GM18511 (cell line): ENCODE measurements around the gene CAMTA1.

Experiments
- ATAC-seq: cut with Tn5 transposase; IDR thresholded peaks from one replicate; pipeline ENCODE4 v1.9.1; 2021; ENCODE audit warnings: mild to moderate bottlenecking, moderate library complexity; ENCODE audit not compliant: unreplicated experiment

CAMTA1 gene

DNA sequence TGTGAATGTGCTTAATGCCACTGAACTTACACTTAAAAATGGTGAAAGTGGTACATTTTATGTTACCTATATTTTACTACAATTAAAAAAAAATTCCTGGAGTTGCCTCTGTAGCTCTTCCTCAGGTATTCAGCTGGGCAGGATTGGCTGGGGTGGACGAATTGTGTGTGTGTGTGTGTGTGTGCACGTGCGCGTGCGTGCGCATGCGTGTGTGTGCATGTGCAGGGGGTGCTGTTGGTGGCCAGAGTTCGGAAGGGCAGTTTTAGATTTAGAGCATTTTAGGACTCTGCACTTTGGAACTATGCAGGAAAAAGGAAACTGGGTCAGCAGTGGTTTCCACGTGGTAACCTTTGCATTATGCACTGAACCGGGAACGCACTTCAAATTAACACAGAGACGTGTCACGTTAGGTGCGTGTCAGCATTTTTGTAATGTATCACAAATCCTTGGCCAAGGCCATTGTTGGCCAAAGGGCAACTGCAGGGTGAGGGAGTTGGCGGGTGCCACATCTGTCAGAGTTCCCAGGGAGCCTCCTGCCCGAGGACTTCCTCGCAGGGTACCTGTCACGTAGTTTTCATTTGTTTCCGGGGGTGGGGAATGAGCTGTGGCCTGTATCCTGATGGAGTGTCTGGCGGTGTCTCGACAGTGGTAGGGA, 312.8 kb downstream of the CAMTA1 start:
- no peak for ATAC-seq

DNA sequence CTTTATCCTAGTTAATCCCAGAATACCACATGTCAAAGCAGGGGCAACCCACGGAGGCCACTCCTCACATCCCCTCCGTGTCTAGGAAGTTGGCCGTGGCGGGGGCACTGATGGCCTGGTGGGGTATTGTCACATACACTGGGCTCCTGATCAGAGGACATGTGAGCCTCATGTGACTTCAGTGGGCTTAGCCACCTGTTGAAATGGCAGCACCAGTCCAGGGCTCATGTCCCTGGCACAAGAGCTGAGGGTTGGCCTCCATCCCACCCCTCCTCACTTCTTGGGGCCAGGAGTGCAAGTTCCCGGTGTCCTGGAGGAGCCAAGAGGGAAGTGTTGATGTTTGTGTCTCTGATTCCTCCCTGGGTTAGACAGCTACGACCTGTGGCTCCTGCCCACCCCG, 313.4 kb downstream of the CAMTA1 start:
- no peak for ATAC-seq

DNA sequence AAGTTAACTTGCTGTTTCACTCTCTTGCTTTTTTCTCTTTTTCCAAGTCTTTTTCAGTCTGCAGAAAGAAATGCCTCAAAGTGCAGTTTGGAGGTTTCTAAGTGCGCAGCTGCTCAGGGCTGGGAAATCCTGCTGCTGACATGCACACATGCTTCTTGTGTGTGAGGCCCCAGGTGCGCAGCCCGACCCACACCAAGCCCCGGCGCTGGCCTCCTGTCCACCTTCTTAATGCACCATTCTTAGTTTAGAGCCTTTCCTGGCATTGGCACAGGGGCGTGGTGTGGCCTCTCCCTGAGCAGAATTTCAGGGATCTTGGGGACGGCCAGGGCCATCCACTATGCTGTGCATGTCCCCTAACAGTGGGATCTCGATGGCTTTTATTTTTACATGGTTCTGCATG, 315.2 kb downstream of the CAMTA1 start:
- no peak for ATAC-seq

DNA sequence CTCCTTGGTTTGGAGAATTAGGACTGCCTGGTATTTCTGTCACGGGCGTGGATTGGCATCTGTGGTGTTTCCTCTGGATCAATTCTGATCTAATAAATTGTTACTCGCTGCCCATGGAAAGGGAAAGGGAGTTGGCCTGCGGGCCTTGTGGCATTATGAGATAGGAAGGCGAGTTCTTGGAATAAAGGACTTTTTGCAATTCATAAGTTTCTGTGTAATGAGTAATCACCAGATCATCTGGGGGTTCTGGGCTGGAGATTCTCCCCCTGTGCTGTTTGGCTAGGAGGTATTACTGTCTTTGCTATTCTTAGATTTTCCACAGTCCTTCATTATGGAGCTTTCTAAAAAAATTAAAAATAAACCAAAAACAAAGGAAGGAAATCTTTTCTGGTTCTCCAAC, 315.9 kb downstream of the CAMTA1 start:
- ATAC-seq: no peak

DNA sequence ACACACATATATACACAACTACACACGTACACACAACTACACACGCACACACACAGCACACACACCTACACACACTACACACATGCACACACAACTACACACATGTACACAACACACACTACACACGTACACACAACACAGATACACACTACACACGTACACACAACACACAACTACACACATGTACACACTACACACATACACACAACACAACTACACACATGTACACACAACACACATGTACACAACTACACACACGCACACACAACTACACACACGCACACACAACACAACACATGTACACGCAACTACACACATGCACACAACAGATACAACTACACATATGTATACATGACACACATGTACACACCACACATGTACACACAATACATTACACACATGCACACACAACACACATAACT, 318.1 kb downstream of the CAMTA1 start:
- no peak for ATAC-seq

DNA sequence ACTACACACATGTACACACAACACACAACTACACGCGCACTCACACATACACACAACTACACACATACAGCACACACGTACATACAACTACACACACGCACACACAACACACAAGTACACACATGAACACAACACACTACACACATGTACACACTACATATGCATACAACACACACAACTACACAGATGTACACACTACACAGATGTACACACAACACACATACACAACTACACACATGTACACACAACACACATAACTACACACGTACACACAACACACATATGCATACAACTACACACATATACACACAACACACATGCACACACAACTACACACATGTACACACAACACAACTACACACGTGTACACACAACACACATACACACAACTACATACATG, 318.6 kb downstream of the CAMTA1 start:
- no peak for ATAC-seq

DNA sequence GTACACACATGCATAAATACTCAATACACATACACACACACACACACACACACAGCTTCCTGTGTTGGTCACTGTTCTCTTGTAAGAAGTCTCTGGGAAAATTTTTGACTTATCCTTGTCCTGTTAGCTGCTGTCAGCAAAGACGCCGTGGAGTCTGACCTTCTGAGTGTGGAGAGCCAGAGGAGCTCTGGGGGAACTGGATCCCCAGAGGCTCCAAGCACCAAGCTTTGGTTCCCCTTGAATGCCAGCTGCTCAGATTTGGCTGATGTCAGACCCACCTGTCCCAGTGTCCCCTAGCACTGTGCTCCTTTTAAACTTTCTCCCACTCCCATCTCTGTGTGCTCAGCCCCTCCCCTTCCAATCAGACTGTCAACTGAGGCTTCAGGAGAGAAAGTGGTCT, 319.1 kb downstream of the CAMTA1 start:
- no peak for ATAC-seq

DNA sequence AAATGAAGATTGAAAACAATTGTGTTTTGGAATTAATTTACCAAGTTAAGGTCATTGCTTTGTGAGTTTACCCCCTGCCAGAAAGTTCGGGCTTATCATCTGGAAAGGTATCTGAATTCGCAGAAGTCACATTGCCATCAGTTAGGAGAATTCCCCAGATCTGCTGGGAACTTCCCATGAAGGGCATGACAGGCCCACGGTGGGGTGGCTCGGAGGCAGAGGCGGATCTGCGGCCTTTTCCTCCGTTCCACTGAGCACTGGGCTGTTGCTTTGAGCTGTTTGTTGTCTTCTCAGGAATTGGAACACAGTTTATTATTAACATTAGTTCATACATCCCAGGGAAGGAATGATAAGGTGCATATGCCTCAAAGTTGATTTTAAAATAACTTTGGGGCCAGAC, 320.0 kb downstream of the CAMTA1 start:
- no peak for ATAC-seq

DNA sequence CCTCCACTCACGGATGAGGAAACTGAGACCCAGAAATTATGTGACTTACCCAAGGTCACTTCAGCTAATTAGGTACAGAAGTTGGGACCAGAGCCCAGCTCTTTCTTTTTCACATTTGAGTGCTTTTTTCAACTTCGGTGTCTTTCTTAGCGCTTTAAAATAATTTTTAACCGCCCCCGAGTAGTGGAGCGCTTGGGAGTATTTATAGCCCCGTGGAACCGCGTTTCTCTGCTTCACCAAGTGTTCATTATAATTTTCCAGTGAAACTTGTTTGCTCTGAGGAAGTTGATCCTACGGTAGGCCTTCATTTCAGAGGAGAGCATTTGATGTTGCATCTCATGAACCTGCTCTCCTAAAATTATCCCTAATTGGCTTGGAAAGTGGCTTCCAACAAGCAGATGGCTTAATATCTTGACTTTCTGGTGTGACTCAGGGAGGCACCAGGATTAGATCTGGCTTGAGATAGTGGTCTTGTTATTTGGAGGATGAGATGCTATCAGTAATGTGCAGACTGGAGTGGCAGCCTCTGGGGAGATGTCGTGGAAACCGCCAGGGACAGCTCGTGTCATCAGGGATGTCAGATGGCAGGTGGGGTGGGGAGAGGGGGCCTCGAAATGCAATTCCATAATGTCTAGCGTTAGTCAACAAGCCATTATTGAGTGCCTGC, 321.3 kb downstream of the CAMTA1 start:
- no peak for ATAC-seq

DNA sequence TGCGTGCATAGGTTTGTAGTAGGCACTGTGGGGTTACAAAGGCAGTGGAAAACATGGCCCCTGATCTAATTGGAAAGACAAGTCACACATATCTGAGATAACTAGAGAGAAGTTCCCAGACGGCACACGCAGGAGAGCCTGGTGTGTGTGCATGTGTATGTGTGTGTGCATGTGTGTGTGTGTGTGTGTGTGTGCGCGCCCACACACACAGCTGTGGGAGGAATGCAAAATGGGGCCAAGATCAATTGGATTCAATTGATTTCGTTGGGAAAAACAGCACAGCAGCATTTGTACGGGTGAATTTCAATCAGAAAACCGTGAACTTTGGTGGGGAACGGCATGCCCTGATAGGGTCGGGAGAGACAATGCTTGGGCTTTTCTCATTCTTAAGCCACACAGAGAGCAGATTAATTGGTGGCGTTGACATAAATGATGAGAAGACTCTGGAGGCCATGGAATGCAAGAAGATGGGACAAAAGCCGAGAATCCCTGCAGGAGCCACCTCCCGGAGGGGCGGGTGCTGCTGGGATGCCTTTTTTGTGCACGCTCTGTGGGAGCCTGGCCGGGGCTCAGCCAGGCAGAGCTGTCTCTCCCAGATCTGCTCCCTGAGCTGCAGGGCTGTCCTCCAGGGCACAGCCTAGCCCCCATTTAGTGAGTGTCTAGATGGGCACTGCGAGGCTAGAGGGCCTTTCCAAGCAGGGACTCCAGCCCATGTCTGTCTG, 322.0 kb downstream of the CAMTA1 start:
- no peak for ATAC-seq

DNA sequence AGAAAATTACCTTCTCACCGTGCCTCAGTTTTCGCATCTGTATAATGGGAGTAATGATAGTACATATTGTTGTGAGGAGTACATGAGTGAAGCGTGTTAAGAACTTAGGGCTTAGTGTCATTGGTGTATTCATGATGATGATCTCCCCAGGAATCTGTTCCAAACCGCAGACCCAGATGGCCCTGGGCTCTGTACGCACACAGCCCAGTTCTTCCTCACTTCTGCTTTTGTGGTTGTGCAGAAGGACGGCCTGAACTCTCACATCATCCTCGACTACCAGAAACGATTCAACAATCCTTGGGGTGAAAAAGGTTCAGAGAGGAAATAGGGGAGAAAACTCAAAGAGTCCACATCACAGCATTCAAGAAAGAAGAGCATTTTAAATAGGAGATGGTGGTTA, 323.0 kb downstream of the CAMTA1 start:
- ATAC-seq: no peak

DNA sequence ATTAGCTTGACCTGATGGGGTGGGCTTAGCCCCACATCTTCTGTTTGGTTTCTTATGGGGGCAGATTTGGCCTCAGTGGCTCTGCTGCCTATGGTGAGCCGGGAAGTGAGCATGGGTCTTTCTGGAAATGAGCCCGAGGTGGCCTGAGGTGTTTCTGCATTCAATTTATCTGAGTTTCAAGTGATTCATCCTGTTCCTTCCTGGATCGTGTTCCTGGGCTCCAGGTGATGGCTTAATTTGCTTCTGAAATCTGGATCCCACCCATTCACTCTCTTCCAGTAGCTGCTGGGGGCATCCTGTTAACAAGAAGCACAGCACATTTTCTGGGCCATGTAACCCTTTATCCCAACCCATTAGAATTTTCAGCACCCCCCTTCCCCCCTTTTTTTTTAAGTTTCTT, 324.6 kb downstream of the CAMTA1 start:
- ATAC-seq: no peak

DNA sequence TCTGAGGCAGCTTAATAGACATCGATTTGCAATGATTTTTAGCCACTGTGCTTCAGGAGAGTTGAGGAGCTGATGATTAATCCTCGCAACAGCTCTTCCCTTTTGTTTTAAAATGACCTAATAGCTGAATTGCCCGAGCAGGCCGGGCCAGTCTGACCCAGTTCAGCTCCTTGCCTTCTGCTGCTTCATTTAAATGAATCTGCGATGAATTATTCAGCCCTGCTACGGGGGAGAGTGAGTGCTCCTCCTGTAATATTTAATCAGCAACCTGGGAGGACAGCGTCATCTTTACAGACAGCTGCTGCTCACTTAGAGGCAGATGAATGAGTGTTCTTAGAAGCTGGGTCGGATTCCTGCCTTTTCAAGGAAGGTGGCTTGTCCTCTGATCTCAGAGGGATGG, 325.1 kb downstream of the CAMTA1 start:
- no peak for ATAC-seq

DNA sequence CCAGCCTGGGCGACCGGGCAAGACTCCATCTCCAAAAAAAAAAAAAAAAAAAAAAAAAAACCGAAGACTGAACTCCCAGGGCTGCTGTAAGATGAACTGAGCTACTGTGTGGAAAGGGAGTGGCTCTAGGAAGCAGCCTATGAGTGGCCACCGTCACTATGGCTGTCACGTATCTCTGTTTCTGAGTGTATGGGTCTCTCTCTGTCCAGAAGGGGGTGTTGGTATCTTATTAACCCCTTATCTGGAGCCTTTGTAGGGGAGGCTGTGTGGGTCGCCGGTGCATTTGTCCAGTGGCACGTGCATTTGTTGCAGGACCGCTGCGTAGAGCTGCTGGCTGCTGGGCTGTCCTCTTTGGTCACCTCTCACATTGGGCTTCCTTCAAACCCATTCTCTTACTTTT, 326.6 kb downstream of the CAMTA1 start:
- no peak for ATAC-seq

DNA sequence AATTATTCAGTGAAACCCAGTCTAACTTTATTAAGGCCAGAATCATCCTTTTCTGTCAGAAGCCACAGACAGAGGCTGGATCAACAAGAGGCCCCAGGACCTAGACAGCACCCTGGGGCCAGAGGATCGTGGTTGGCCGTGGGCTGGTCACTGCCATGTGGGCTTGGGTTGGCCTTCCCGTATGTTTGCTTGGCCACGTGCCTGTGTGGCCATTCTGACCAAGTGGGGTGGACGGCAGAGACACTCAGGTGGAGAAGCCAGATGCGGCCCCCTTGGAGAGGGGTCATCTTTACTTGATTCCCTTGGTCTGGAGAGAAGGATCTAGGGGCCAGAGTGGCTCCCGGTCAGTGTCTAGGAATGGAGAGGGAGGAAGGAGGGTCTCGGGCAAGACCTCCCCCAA, 327.9 kb downstream of the CAMTA1 start:
- ATAC-seq: no peak

DNA sequence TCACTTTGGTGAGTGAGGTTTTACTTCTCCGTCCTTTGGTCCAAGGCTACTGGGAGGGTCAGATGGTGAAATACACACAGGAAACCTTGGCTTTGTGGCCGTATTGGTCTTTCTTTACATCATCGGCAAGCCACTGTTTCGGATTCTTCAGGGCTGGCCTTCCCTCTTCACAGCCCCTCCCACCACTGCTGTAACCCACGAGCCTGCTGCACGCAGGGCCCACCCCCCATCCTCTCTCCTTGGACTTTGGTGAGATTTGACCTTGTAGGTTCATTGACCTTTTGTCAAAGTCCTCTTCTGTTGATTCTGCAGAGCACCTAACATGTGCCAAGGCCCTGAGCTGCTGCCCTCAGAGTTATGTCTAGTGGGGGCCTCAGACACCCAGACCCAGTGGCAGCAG, 328.6 kb downstream of the CAMTA1 start:
- ATAC-seq: no peak

DNA sequence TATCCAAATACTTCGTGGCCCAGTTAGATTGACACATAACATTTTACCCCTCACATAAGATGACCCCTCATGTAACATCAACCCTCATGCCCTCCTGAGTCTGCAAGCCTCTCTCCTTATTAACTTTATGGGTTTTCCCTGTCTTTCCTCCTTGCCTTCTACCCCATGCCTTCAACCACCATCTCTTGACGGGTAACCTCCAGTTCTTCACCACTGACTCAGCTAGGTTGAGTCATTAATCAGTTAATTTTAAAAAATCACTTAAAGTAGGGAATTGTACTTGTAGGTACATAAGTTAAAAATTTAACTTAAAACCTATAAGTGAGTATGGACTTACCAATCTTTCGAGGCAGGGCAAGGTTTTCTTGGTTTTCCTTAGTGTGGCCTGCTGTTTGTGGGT, 330.7 kb downstream of the CAMTA1 start:
- no peak for ATAC-seq

DNA sequence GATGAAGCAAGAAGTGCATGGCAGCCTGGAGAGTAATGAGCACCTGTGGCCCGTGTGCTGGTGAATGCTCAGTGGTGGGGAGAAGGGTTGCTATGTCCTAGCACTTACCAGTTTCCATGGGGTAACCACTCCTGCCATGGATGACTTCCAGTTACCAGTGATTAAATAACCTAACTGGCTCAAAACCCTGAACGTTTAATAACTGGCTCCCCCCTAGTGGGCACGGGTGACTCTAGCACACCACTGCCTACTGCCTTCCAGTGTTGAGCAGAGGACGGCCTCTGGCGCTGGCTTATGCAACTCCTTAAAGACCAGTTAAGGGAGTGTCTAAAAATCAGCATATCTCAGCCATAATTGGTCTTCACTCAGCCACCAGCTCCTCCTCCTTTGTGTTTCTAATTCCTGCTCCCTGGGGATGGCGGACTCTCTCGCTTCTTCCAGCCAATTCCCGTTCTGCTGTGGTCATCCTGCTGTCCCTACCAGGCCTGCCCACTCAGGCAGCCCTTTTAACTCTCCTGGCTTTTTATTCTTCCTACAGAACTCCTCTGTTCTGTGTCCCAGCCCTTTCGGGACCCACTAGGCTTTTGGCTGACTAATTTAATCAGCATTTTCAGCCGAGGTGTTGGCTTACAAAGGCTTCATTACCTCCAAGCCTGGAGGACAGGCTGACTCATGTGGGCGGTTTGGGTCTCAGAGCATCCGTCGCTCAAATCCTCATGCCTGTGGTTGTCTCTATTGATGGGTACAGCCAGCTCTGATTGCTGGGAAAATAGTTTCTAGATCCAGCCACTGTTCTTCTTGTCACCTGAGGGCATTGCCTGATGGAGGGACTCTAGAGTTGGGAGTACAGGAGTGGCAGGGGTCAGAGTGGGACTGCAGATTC, 332.4 kb downstream of the CAMTA1 start:
- ATAC-seq: no peak

DNA sequence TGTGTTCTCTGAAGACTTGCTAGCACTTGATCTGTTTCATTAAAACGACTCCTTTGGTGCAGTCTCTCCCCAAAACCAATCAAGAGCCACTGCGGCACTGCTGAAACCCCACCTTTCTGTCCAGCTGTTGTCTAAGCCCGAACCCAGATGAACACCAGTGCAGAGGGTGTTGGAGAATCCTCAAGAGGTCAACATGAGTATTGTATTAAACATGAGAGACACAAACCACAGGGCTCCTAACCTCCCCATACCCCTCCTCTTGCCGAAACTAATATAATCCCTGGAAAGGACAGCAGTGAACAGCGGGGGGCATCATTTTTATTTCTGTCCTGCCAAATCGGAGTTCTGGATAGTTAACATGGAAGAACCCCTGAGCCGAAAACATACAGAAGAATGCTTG, 333.9 kb downstream of the CAMTA1 start:
- no peak for ATAC-seq

DNA sequence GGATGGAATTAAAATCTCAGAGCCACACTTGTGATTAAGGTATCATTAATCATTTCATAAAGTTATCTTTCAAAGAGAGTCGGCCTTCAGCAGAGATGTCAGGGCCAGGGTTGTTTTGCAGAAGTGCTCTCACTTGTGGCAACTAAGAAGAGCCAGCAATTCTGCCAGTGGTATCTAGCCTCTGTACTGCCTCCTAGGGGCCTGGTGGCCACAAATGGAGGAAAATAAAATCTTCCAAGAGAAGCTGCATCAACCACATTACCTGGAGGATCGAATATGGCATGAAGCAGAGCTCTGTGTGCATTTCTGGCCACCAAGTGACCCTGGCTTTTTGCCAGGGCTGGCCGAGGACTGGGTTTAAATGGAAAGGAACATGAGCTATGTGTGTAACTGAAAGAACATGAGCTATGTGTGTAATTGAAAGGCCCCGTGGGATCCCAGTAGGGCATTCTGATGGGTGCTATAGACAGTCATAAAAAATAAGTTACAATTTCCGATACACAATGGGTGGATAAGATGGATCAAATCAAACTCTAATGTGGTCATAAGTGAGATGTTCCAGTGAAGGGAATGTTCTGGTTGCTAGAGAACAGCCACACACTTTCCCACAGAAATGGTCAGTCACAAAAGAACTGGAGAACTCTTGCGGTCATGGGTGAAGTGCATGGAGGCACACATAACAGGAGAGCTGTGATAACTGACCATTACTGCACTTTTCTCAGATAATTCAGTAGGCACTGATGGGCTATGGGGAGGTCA, 335.8 kb downstream of the CAMTA1 start:
- no peak for ATAC-seq

DNA sequence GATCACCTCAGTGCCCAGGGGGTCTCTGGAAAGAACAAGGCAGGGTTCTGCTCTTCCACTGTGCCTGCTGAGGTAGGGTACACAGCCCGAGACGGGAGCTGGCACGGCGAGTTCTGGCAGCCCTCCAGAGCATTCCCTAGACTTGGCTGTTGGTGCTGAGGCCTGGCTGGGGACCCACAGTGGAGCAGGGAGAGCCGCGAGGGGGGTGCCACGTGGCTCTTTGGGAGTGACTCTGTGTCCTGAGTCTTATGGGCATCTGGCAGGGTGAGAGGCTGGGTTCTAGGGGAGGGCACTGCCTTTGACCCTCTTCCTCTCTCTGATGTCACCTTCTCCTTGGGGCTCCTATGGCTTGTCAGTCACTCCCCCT, 336.4 kb downstream of the CAMTA1 start:
- ATAC-seq: no peak
